H9 (cell line): ENCODE data around the gene WDR7. TPM values are rescaled to one million over a fixed set of nuclear protein-coding genes. Genes with fewer than 3 reads are reported as not detected.
A peak's percentile ranks its signal among the peaks of the same experiment; 100 is the strongest.

ENCODE experiments used
- DNase-seq: peaks from one replicate; pipeline ENCODE4 v3.0.0-alpha.2; 2017
- H2AFZ ChIP-seq: one replicate; pipeline ENCODE4 v1.6.1; 2013; ENCODE audit warnings: mild to moderate bottlenecking, low read length, control low read depth, moderate library complexity
- H2AK5ac ChIP-seq: 2 replicates; pipeline ENCODE4 v1.6.1; 2013; ENCODE audit warnings: low read length, control low read depth, mixed read lengths; ENCODE audit not compliant: insufficient read length
- H2BK120ac ChIP-seq: one replicate; pipeline ENCODE4 v1.6.1; 2013; ENCODE audit warnings: low read depth, mild to moderate bottlenecking, low read length, control low read depth, inconsistent platforms; ENCODE audit not compliant: poor library complexity, severe bottlenecking
- H2BK12ac ChIP-seq: 2 replicates; pipeline ENCODE4 v1.6.1; 2013; ENCODE audit warnings: low read length, control low read depth, mixed read lengths, low read depth; ENCODE audit not compliant: insufficient read length
- H2BK15ac ChIP-seq: 2 replicates; pipeline ENCODE4 v1.6.1; 2013; ENCODE audit warnings: low read depth, low read length, control low read depth
- H2BK20ac ChIP-seq: one replicate; pipeline ENCODE4 v1.6.1; 2013; ENCODE audit warnings: low read depth, mild to moderate bottlenecking, low read length, control low read depth, inconsistent platforms; ENCODE audit not compliant: poor library complexity, severe bottlenecking
- H2BK5ac ChIP-seq: 2 replicates; pipeline ENCODE4 v1.6.1; 2013; ENCODE audit warnings: low read length, control low read depth, mixed read lengths; ENCODE audit not compliant: insufficient read length
- H3K14ac ChIP-seq: 2 replicates; pipeline ENCODE4 v1.6.1; 2013; ENCODE audit warnings: low read length, control low read depth; ENCODE audit not compliant: insufficient read depth
- H3K18ac ChIP-seq: 2 replicates; pipeline ENCODE4 v1.6.1; 2013; ENCODE audit warnings: low read depth, mild to moderate bottlenecking, mixed read lengths, low read length, control low read depth; ENCODE audit not compliant: insufficient read length
- H3K23ac ChIP-seq: 2 replicates; pipeline ENCODE4 v1.6.1; 2013; ENCODE audit warnings: low read length, control low read depth, mixed read lengths, low read depth; ENCODE audit not compliant: insufficient read length
- H3K23me2 ChIP-seq: 2 replicates; pipeline ENCODE4 v1.6.1; 2013; ENCODE audit warnings: low read depth, mild to moderate bottlenecking, mixed read lengths, low read length, control low read depth; ENCODE audit not compliant: insufficient read length, poor library complexity, severe bottlenecking
- H3K27ac ChIP-seq: 2 replicates; pipeline ENCODE4 v1.5.1; 2013; ENCODE audit warnings: low read length, control low read depth, mixed read lengths, low read depth; ENCODE audit not compliant: insufficient read length
- H3K27me3 ChIP-seq: 2 replicates; pipeline ENCODE4 v1.6.1; 2013; ENCODE audit warnings: low read length, control low read depth, inconsistent platforms; ENCODE audit not compliant: insufficient read depth
- H3K4ac ChIP-seq: 2 replicates; pipeline ENCODE4 v1.6.1; 2013; ENCODE audit warnings: low read depth, mild to moderate bottlenecking, control low read depth, inconsistent platforms, low read length, moderate library complexity
- H3K4me1 ChIP-seq: 2 replicates; pipeline ENCODE4 v1.6.1; 2013; ENCODE audit warnings: low read length, control low read depth, inconsistent platforms; ENCODE audit not compliant: insufficient read depth
- H3K4me2 ChIP-seq: 2 replicates; pipeline ENCODE4 v1.6.1; 2013; ENCODE audit warnings: low read length, control low read depth, mixed read lengths; ENCODE audit not compliant: insufficient read length, insufficient read depth
- H3K56ac ChIP-seq: 2 replicates; pipeline ENCODE4 v1.6.1; 2013; ENCODE audit warnings: low read depth, mild to moderate bottlenecking, mixed read lengths, low read length, control low read depth; ENCODE audit not compliant: insufficient read length
- H3K79me1 ChIP-seq: 2 replicates; pipeline ENCODE4 v1.6.1; 2013; ENCODE audit warnings: low read depth, mild to moderate bottlenecking, moderate library complexity, low read length, control low read depth, inconsistent platforms; ENCODE audit not compliant: insufficient read depth, poor library complexity, severe bottlenecking
- H3K79me2 ChIP-seq: 2 replicates; pipeline ENCODE4 v1.6.1; 2013; ENCODE audit warnings: low read length, control low read depth, inconsistent platforms; ENCODE audit not compliant: insufficient read depth
- H3K9ac ChIP-seq: 2 replicates; pipeline ENCODE4 v1.6.1; 2013; ENCODE audit warnings: low read length, control low read depth, mixed read lengths; ENCODE audit not compliant: insufficient read length; ENCODE audit errors: extremely low read depth
- H3K9me3 ChIP-seq: one replicate; pipeline ENCODE4 v1.6.1; 2013; ENCODE audit warnings: low read depth, low read length, inconsistent platforms; ENCODE audit not compliant: control insufficient read depth
- H3T11ph ChIP-seq: one replicate; pipeline ENCODE4 v1.6.1; 2013; ENCODE audit warnings: mild to moderate bottlenecking, low read length, control low read depth, inconsistent platforms
- H4K20me1 ChIP-seq: one replicate; pipeline ENCODE4 v1.6.1; 2013; ENCODE audit not compliant: control insufficient read depth, insufficient read length, insufficient read depth
- H4K5ac ChIP-seq: 2 replicates; pipeline ENCODE4 v1.6.1; 2013; ENCODE audit warnings: low read depth, mild to moderate bottlenecking, mixed read lengths, low read length, control low read depth; ENCODE audit not compliant: insufficient read length
- H4K8ac ChIP-seq: replicated peaks from 2 replicates; pipeline ENCODE4 v1.6.1; 2013; ENCODE audit warnings: low read length, control low read depth, mixed read lengths, low read depth; ENCODE audit not compliant: insufficient read length
- H4K91ac ChIP-seq: 2 replicates; pipeline ENCODE4 v1.6.1; 2013; ENCODE audit warnings: low read depth, mild to moderate bottlenecking, moderate library complexity, mixed read lengths, low read length, control low read depth; ENCODE audit not compliant: insufficient read length
- H3K27ac Mint-ChIP-seq, 3 experiments: 2 replicates in 2 of 3; 3 replicates in 1 of 3; pipeline ENCODE4 v1.8.0; 2020 to 2021; ENCODE audit warnings: mixed read lengths in 3 of 3, mild to moderate bottlenecking in 1 of 3, moderate library complexity in 1 of 3
- H3K27me3 Mint-ChIP-seq: 2 replicates; pipeline ENCODE4 v1.8.0; 2021; ENCODE audit warnings: low read depth, mild to moderate bottlenecking, moderate library complexity, mixed read lengths
- H3K36me3 Mint-ChIP-seq, 3 experiments: 2 replicates in 2 of 3; 3 replicates in 1 of 3; pipeline ENCODE4 v1.8.0; 2020 to 2021; ENCODE audit warnings: low read depth in 3 of 3, mixed read lengths in 3 of 3; ENCODE audit not compliant: insufficient read depth in 1 of 3
- H3K4me1 Mint-ChIP-seq, 2 experiments: 2 replicates each; pipeline ENCODE4 v1.8.0; 2020; ENCODE audit warnings: mixed read lengths in 2 of 2
- H3K4me3 Mint-ChIP-seq, 2 experiments: 2 replicates in 1 of 2; 3 replicates in 1 of 2; pipeline ENCODE4 v1.8.0; 2020 to 2021; ENCODE audit warnings: mild to moderate bottlenecking in 2 of 2, mixed read lengths in 2 of 2, moderate library complexity in 1 of 2
- H3K9me3 Mint-ChIP-seq, 2 experiments: 2 replicates in 1 of 2; 3 replicates in 1 of 2; pipeline ENCODE4 v1.8.0; 2020; ENCODE audit warnings: mild to moderate bottlenecking in 2 of 2, mixed read lengths in 2 of 2, moderate library complexity in 1 of 2
- WGBS: extraction: QIAGEN DNeasy Blood & Tissue Kit; methylation state at CpG from one replicate; pipeline ENCODE4 v1.1.7; 2013; ENCODE audit warnings: missing lambda C conversion rate, low lambda C conversion rate, mixed read lengths; ENCODE audit not compliant: insufficient read length; ENCODE audit errors: extremely low coverage; 5-methylcytosine and 5-hydroxymethylcytosine counted together
- total RNA-seq: library from RNA; stranded (reverse); gene quantifications from 2 replicates; pipeline ENCODE4 v1.2.1, GENCODE V29; 2021
- TF ChIP-seq, protein P1 (sequence below): fragments of 200-600 bp; sonication (generic); conservative IDR thresholded peaks from 3 replicates; pipeline ENCODE4 v1.8.0; 2021; ENCODE audit warnings: antibody characterized with exemption, mild to moderate bottlenecking

WDR7 gene
- total RNA-seq, 1 experiment from 2014 or later, result 14.8 TPM

DNA sequence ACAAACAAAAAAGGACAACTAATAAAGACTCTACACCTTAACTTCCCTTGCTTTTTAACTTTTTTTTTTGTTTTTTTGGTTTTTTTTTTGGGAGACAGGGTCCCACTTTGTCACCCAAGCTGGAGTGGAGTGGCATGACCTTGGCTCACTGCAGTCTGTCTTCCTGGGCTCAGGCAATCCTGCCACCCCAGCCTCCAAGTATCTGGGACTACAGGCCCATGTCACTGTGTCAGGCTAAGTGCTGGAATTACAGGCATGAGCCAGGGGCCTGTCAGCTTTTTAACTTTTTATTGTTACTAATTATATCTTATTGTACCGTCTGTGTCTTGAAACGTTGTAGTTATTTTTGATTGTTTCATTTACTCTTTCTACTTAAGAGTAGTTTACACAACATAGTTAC is 25.5 kb downstream of the WDR7 start:
- H2BK20ac ChIP-seq, result no peak overlapping the region
- no peak overlapping the region for H3K18ac ChIP-seq
- no peak overlapping the region for H3K9ac ChIP-seq
- H3K79me1 ChIP-seq, result no peaks in the 10 kb centered on the region
- no peak overlapping the region for H3K4me3 Mint-ChIP-seq
- H3K27me3 Mint-ChIP-seq, result no peaks in the 10 kb centered on the region
- no peak overlapping the region for H3T11ph ChIP-seq
- H4K91ac ChIP-seq, result no peak overlapping the region
- H3K23me2 ChIP-seq, result no peaks in the 10 kb centered on the region
- WGBS, result no CpG with 5 or more reads among the region's 2 CpGs
- H3K27ac ChIP-seq, result no peak overlapping the region
- H3K79me2 ChIP-seq, result no peaks in the 10 kb centered on the region
- no peaks in the 10 kb centered on the region for H3K4me1 Mint-ChIP-seq
- H2AFZ ChIP-seq, result no peak overlapping the region
- TF ChIP-seq, protein P1, sequence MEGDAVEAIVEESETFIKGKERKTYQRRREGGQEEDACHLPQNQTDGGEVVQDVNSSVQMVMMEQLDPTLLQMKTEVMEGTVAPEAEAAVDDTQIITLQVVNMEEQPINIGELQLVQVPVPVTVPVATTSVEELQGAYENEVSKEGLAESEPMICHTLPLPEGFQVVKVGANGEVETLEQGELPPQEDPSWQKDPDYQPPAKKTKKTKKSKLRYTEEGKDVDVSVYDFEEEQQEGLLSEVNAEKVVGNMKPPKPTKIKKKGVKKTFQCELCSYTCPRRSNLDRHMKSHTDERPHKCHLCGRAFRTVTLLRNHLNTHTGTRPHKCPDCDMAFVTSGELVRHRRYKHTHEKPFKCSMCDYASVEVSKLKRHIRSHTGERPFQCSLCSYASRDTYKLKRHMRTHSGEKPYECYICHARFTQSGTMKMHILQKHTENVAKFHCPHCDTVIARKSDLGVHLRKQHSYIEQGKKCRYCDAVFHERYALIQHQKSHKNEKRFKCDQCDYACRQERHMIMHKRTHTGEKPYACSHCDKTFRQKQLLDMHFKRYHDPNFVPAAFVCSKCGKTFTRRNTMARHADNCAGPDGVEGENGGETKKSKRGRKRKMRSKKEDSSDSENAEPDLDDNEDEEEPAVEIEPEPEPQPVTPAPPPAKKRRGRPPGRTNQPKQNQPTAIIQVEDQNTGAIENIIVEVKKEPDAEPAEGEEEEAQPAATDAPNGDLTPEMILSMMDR, result no peak
- H3K9me3 Mint-ChIP-seq, result no peaks in the 10 kb centered on the region
- 0 out of 7 replicates have a peak overlapping the region, but pooled peaks of 1 of the 3 experiments have one; percentile 0 for H3K27ac Mint-ChIP-seq
- no peak overlapping the region for H3K4ac ChIP-seq
- no peak overlapping the region for H3K14ac ChIP-seq
- no peak overlapping the region for H2BK120ac ChIP-seq
- no peak overlapping the region for H2BK12ac ChIP-seq
- H3K4me2 ChIP-seq, result no peak overlapping the region
- no peaks in the 10 kb centered on the region for H3K27me3 ChIP-seq
- no peak overlapping the region for H2BK5ac ChIP-seq
- no peaks in the 10 kb centered on the region for H4K20me1 ChIP-seq
- H4K8ac ChIP-seq, result no peak overlapping the region
- H3K23ac ChIP-seq, result no peak overlapping the region
- H3K9me3 ChIP-seq, result no peaks in the 10 kb centered on the region
- no peak overlapping the region for H4K5ac ChIP-seq
- H3K4me1 ChIP-seq, result no peaks in the 10 kb centered on the region
- H2AK5ac ChIP-seq, result no peak overlapping the region
- no peak overlapping the region for H3K56ac ChIP-seq
- no peak overlapping the region for H2BK15ac ChIP-seq
- DNase-seq, result no peak
- H3K36me3 Mint-ChIP-seq, result no peaks in the 10 kb centered on the region
